Measurements from ENCODE around the gene PDYN. TPM values are rescaled to one million over a fixed set of nuclear protein-coding genes. Genes with fewer than 3 reads are reported as not detected.

Gene PDYN
- total RNA-seq, 4 donors from 2014 or later, result not detected

- H3K4me1 ChIP-seq, result no peaks in the 10 kb centered on the region
- intact Hi-C loops (cut with DNase I), result no loop called here
- 78% methylated on average over 6 of the region's 6 CpGs for WGBS
- no peaks in the 10 kb centered on the region for H3K9me3 ChIP-seq
- no peak overlapping the region for H3K27ac ChIP-seq (replicated peaks in 1 of 4)
- no peak overlapping the region for H3K4me3 ChIP-seq
- no peak for TF ChIP-seq EP300 (IDR thresholded peaks at IDR 0.05)
- TF ChIP-seq POLR2AphosphoS5 (IDR thresholded peaks at IDR 0.05), result no peak
- TF ChIP-seq POLR2A (IDR thresholded peaks at IDR 0.05; ENCODE audit: low read depth), result no peak
- TF ChIP-seq CTCF (IDR thresholded peaks at IDR 0.05), result no peak
- no peaks in the 10 kb centered on the region for H3K36me3 ChIP-seq
- H3K27me3 ChIP-seq, result peaks cover 0 to 17% (median 0%) of the 10 kb centered on the region in 4 donors
- no peak for DNase-seq (ENCODE audit: extremely low spot score)
Measured at GRCh38 chr20:1952737-1953530, 40.9 kb downstream of the PDYN start.

- TF ChIP-seq CTCF (IDR thresholded peaks at IDR 0.05) (no peak), EP300 (IDR thresholded peaks at IDR 0.05) (no peak), POLR2AphosphoS5 (IDR thresholded peaks at IDR 0.05) (no peak), POLR2A (IDR thresholded peaks at IDR 0.05; ENCODE audit: low read depth) (no peak)
- H3K4me3 ChIP-seq, result no peak overlapping the region
- peaks cover 4 to 11% (median 11%) of the 10 kb centered on the region in 4 donors for H3K4me1 ChIP-seq
- no peaks in the 10 kb centered on the region for H3K36me3 ChIP-seq
- H3K9me3 ChIP-seq, result no peaks in the 10 kb centered on the region
- H3K27ac ChIP-seq (replicated peaks in 1 of 4), result no peak overlapping the region
- intact Hi-C loops (cut with DNase I), result no loop called here
- no peak for DNase-seq (ENCODE audit: extremely low spot score)
- WGBS, result 69% methylated on average over 11 of the region's 11 CpGs
- H3K27me3 ChIP-seq, result peaks cover 0 to 19% (median 3%) of the 10 kb centered on the region in 4 donors
Measured at GRCh38 chr20:1951436-1952115, 42.3 kb downstream of the PDYN start.

GRCh38 chr20:1950836-1951235 lies 43.0 kb downstream of the PDYN start:
- H3K36me3 ChIP-seq, result no peaks in the 10 kb centered on the region
- peaks cover 4 to 16% (median 14%) of the 10 kb centered on the region in 4 donors for H3K4me1 ChIP-seq
- H3K27ac ChIP-seq (replicated peaks in 1 of 4), result no peak overlapping the region
- TF ChIP-seq EP300 (IDR thresholded peaks at IDR 0.05) (no peak), POLR2AphosphoS5 (IDR thresholded peaks at IDR 0.05) (no peak), CTCF (IDR thresholded peaks at IDR 0.05) (no peak), POLR2A (IDR thresholded peaks at IDR 0.05; ENCODE audit: low read depth) (no peak)
- H3K27me3 ChIP-seq, result peaks cover 0 to 15% (median 3%) of the 10 kb centered on the region in 4 donors
- DNase-seq (ENCODE audit: extremely low spot score), result no peak
- 96% methylated on average over 5 of the region's 7 CpGs for WGBS
- intact Hi-C loops (cut with DNase I), result no loop called here
- H3K9me3 ChIP-seq, result no peaks in the 10 kb centered on the region
- no peak overlapping the region for H3K4me3 ChIP-seq

- H3K9me3 ChIP-seq, result no peaks in the 10 kb centered on the region
- TF ChIP-seq EP300 (IDR thresholded peaks at IDR 0.05), result no peak
- no peak for TF ChIP-seq POLR2A (IDR thresholded peaks at IDR 0.05; ENCODE audit: low read depth)
- TF ChIP-seq CTCF (IDR thresholded peaks at IDR 0.05), result no peak
- TF ChIP-seq POLR2AphosphoS5 (IDR thresholded peaks at IDR 0.05), result no peak
- no peak overlapping the region for H3K27ac ChIP-seq (replicated peaks in 1 of 4)
- WGBS, result 58% methylated on average over 2 of the region's 2 CpGs
- H3K36me3 ChIP-seq, result no peaks in the 10 kb centered on the region
- H3K4me1 ChIP-seq, result peaks cover 4 to 25% (median 16%) of the 10 kb centered on the region in 4 donors
- H3K27me3 ChIP-seq, result peaks cover 0 to 15% (median 3%) of the 10 kb centered on the region in 4 donors
- DNase-seq (ENCODE audit: extremely low spot score), result no peak
- intact Hi-C loops (cut with DNase I), result no loop called here
- no peak overlapping the region for H3K4me3 ChIP-seq
Measured at GRCh38 chr20:1949347-1950100, 44.3 kb downstream of the PDYN start.

Measured in esophagus muscularis mucosa (tissue), 4 donors.